H9 (cell line): ENCODE data around the gene HNRNPLL. TPM values are rescaled to one million over a fixed set of nuclear protein-coding genes. Genes with fewer than 3 reads are reported as not detected.

Source experiments
- DNase-seq: peaks from one replicate; pipeline ENCODE4 v3.0.0-alpha.2; 2017
- H2AFZ ChIP-seq: one replicate; pipeline ENCODE4 v1.6.1; 2013; ENCODE audit warnings: mild to moderate bottlenecking, low read length, control low read depth, moderate library complexity
- H2AK5ac ChIP-seq: 2 replicates; pipeline ENCODE4 v1.6.1; 2013; ENCODE audit warnings: low read length, control low read depth, mixed read lengths; ENCODE audit not compliant: insufficient read length
- H2BK120ac ChIP-seq: one replicate; pipeline ENCODE4 v1.6.1; 2013; ENCODE audit warnings: low read depth, mild to moderate bottlenecking, low read length, control low read depth, inconsistent platforms; ENCODE audit not compliant: poor library complexity, severe bottlenecking
- H2BK12ac ChIP-seq: 2 replicates; pipeline ENCODE4 v1.6.1; 2013; ENCODE audit warnings: low read length, control low read depth, mixed read lengths, low read depth; ENCODE audit not compliant: insufficient read length
- H2BK15ac ChIP-seq: 2 replicates; pipeline ENCODE4 v1.6.1; 2013; ENCODE audit warnings: low read depth, low read length, control low read depth
- H2BK20ac ChIP-seq: one replicate; pipeline ENCODE4 v1.6.1; 2013; ENCODE audit warnings: low read depth, mild to moderate bottlenecking, low read length, control low read depth, inconsistent platforms; ENCODE audit not compliant: poor library complexity, severe bottlenecking
- H2BK5ac ChIP-seq: 2 replicates; pipeline ENCODE4 v1.6.1; 2013; ENCODE audit warnings: low read length, control low read depth, mixed read lengths; ENCODE audit not compliant: insufficient read length
- H3K14ac ChIP-seq: 2 replicates; pipeline ENCODE4 v1.6.1; 2013; ENCODE audit warnings: low read length, control low read depth; ENCODE audit not compliant: insufficient read depth
- H3K18ac ChIP-seq: 2 replicates; pipeline ENCODE4 v1.6.1; 2013; ENCODE audit warnings: low read depth, mild to moderate bottlenecking, mixed read lengths, low read length, control low read depth; ENCODE audit not compliant: insufficient read length
- H3K23ac ChIP-seq: 2 replicates; pipeline ENCODE4 v1.6.1; 2013; ENCODE audit warnings: low read length, control low read depth, mixed read lengths, low read depth; ENCODE audit not compliant: insufficient read length
- H3K23me2 ChIP-seq: 2 replicates; pipeline ENCODE4 v1.6.1; 2013; ENCODE audit warnings: low read depth, mild to moderate bottlenecking, mixed read lengths, low read length, control low read depth; ENCODE audit not compliant: insufficient read length, poor library complexity, severe bottlenecking
- H3K27ac ChIP-seq: 2 replicates; pipeline ENCODE4 v1.5.1; 2013; ENCODE audit warnings: low read length, control low read depth, mixed read lengths, low read depth; ENCODE audit not compliant: insufficient read length
- H3K27me3 ChIP-seq: 2 replicates; pipeline ENCODE4 v1.6.1; 2013; ENCODE audit warnings: low read length, control low read depth, inconsistent platforms; ENCODE audit not compliant: insufficient read depth
- H3K4ac ChIP-seq: 2 replicates; pipeline ENCODE4 v1.6.1; 2013; ENCODE audit warnings: low read depth, mild to moderate bottlenecking, control low read depth, inconsistent platforms, low read length, moderate library complexity
- H3K4me1 ChIP-seq: 2 replicates; pipeline ENCODE4 v1.6.1; 2013; ENCODE audit warnings: low read length, control low read depth, inconsistent platforms; ENCODE audit not compliant: insufficient read depth
- H3K4me2 ChIP-seq: 2 replicates; pipeline ENCODE4 v1.6.1; 2013; ENCODE audit warnings: low read length, control low read depth, mixed read lengths; ENCODE audit not compliant: insufficient read length, insufficient read depth
- H3K56ac ChIP-seq: 2 replicates; pipeline ENCODE4 v1.6.1; 2013; ENCODE audit warnings: low read depth, mild to moderate bottlenecking, mixed read lengths, low read length, control low read depth; ENCODE audit not compliant: insufficient read length
- H3K79me1 ChIP-seq: 2 replicates; pipeline ENCODE4 v1.6.1; 2013; ENCODE audit warnings: low read depth, mild to moderate bottlenecking, moderate library complexity, low read length, control low read depth, inconsistent platforms; ENCODE audit not compliant: insufficient read depth, poor library complexity, severe bottlenecking
- H3K79me2 ChIP-seq: 2 replicates; pipeline ENCODE4 v1.6.1; 2013; ENCODE audit warnings: low read length, control low read depth, inconsistent platforms; ENCODE audit not compliant: insufficient read depth
- H3K9ac ChIP-seq: 2 replicates; pipeline ENCODE4 v1.6.1; 2013; ENCODE audit warnings: low read length, control low read depth, mixed read lengths; ENCODE audit not compliant: insufficient read length; ENCODE audit errors: extremely low read depth
- H3K9me3 ChIP-seq: one replicate; pipeline ENCODE4 v1.6.1; 2013; ENCODE audit warnings: low read depth, low read length, inconsistent platforms; ENCODE audit not compliant: control insufficient read depth
- H3T11ph ChIP-seq: one replicate; pipeline ENCODE4 v1.6.1; 2013; ENCODE audit warnings: mild to moderate bottlenecking, low read length, control low read depth, inconsistent platforms
- H4K20me1 ChIP-seq: one replicate; pipeline ENCODE4 v1.6.1; 2013; ENCODE audit not compliant: control insufficient read depth, insufficient read length, insufficient read depth
- H4K5ac ChIP-seq: 2 replicates; pipeline ENCODE4 v1.6.1; 2013; ENCODE audit warnings: low read depth, mild to moderate bottlenecking, mixed read lengths, low read length, control low read depth; ENCODE audit not compliant: insufficient read length
- H4K8ac ChIP-seq: replicated peaks from 2 replicates; pipeline ENCODE4 v1.6.1; 2013; ENCODE audit warnings: low read length, control low read depth, mixed read lengths, low read depth; ENCODE audit not compliant: insufficient read length
- H4K91ac ChIP-seq: 2 replicates; pipeline ENCODE4 v1.6.1; 2013; ENCODE audit warnings: low read depth, mild to moderate bottlenecking, moderate library complexity, mixed read lengths, low read length, control low read depth; ENCODE audit not compliant: insufficient read length
- H3K27ac Mint-ChIP-seq, 3 experiments: 2 replicates in 2 of 3; 3 replicates in 1 of 3; pipeline ENCODE4 v1.8.0; 2020 to 2021; ENCODE audit warnings: mixed read lengths in 3 of 3, mild to moderate bottlenecking in 1 of 3, moderate library complexity in 1 of 3
- H3K27me3 Mint-ChIP-seq: 2 replicates; pipeline ENCODE4 v1.8.0; 2021; ENCODE audit warnings: low read depth, mild to moderate bottlenecking, moderate library complexity, mixed read lengths
- H3K36me3 Mint-ChIP-seq, 3 experiments: 2 replicates in 2 of 3; 3 replicates in 1 of 3; pipeline ENCODE4 v1.8.0; 2020 to 2021; ENCODE audit warnings: low read depth in 3 of 3, mixed read lengths in 3 of 3; ENCODE audit not compliant: insufficient read depth in 1 of 3
- H3K4me1 Mint-ChIP-seq, 2 experiments: 2 replicates each; pipeline ENCODE4 v1.8.0; 2020; ENCODE audit warnings: mixed read lengths in 2 of 2
- H3K4me3 Mint-ChIP-seq, 2 experiments: 2 replicates in 1 of 2; 3 replicates in 1 of 2; pipeline ENCODE4 v1.8.0; 2020 to 2021; ENCODE audit warnings: mild to moderate bottlenecking in 2 of 2, mixed read lengths in 2 of 2, moderate library complexity in 1 of 2
- H3K9me3 Mint-ChIP-seq, 2 experiments: 2 replicates in 1 of 2; 3 replicates in 1 of 2; pipeline ENCODE4 v1.8.0; 2020; ENCODE audit warnings: mild to moderate bottlenecking in 2 of 2, mixed read lengths in 2 of 2, moderate library complexity in 1 of 2
- WGBS: extraction: QIAGEN DNeasy Blood & Tissue Kit; methylation state at CpG from one replicate; pipeline ENCODE4 v1.1.7; 2013; ENCODE audit warnings: missing lambda C conversion rate, low lambda C conversion rate, mixed read lengths; ENCODE audit not compliant: insufficient read length; ENCODE audit errors: extremely low coverage; 5-methylcytosine and 5-hydroxymethylcytosine counted together
- total RNA-seq: library from RNA; stranded (reverse); gene quantifications from 2 replicates; pipeline ENCODE4 v1.2.1, GENCODE V29; 2021
- TF ChIP-seq, protein P1 (sequence below): fragments of 200-600 bp; sonication (generic); conservative IDR thresholded peaks from 3 replicates; pipeline ENCODE4 v1.8.0; 2021; ENCODE audit warnings: antibody characterized with exemption, mild to moderate bottlenecking

Gene HNRNPLL
- total RNA-seq, 1 experiment from 2014 or later = 52.3 TPM

DNA sequence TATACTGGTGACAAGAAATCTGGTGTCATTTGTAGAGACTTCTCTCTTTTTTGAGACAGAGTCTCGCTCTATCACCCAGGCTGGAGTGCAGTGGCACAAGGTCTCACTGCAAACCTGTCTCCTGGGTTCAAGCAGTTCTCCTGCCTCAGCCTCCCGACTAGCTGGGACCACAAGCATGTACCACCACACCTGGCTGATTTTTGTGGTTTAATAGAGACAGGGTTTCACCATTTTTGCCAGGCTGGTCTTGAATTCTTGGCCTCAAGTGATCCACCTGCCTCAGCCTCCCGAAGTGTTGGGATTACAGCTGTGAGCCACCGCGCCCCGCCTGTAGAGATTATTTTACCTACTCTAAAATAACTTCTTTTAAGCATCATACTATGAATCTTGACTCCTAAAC, 6.5 kb downstream of the HNRNPLL start:
- no peak overlapping the region for H2BK15ac ChIP-seq
- H3K27me3 ChIP-seq = no peaks in the 10 kb centered on the region
- H3K18ac ChIP-seq = no peak overlapping the region
- no peak overlapping the region for H4K91ac ChIP-seq
- WGBS = no CpG with 5 or more reads among the region's 6 CpGs
- H3K4ac ChIP-seq = no peak overlapping the region
- no peak overlapping the region for H4K5ac ChIP-seq
- no peak overlapping the region for H3K9ac ChIP-seq
- DNase-seq = no peak
- no peak overlapping the region for H4K8ac ChIP-seq
- H3K14ac ChIP-seq = no peak overlapping the region
- peaks cover 4% of the 10 kb centered on the region for H3K4me1 ChIP-seq
- Mint-ChIP-seq H3K36me3 (0 out of 7 replicates have a peak, but pooled peaks cover 1 to 5% (median 3%) of the 10 kb centered on the region in 3 experiments), H3K9me3 (no peaks in the 10 kb centered on the region), H3K27me3 (no peaks in the 10 kb centered on the region), H3K4me1 (peaks cover 46 to 52% of the 10 kb centered on the region in 2 experiments), H3K4me3 (no peak overlapping the region), H3K27ac (no peak overlapping the region)
- no peak overlapping the region for H2BK20ac ChIP-seq
- H3K27ac ChIP-seq = no peak overlapping the region
- peaks cover 2% of the 10 kb centered on the region for H3K79me1 ChIP-seq
- H3K23me2 ChIP-seq = peaks cover 6% of the 10 kb centered on the region
- no peak overlapping the region for H2BK12ac ChIP-seq
- H3K56ac ChIP-seq = no peak overlapping the region
- peaks cover 52% of the 10 kb centered on the region; the same call in 1 of the 2 replicates for H3K79me2 ChIP-seq
- H3K23ac ChIP-seq = no peak overlapping the region
- no peaks in the 10 kb centered on the region for H3K9me3 ChIP-seq
- no peak overlapping the region for H2BK120ac ChIP-seq
- no peak overlapping the region for H3T11ph ChIP-seq
- H2AFZ ChIP-seq = no peak overlapping the region
- no peak overlapping the region for H3K4me2 ChIP-seq
- no peaks in the 10 kb centered on the region for H4K20me1 ChIP-seq
- TF ChIP-seq, protein P1, sequence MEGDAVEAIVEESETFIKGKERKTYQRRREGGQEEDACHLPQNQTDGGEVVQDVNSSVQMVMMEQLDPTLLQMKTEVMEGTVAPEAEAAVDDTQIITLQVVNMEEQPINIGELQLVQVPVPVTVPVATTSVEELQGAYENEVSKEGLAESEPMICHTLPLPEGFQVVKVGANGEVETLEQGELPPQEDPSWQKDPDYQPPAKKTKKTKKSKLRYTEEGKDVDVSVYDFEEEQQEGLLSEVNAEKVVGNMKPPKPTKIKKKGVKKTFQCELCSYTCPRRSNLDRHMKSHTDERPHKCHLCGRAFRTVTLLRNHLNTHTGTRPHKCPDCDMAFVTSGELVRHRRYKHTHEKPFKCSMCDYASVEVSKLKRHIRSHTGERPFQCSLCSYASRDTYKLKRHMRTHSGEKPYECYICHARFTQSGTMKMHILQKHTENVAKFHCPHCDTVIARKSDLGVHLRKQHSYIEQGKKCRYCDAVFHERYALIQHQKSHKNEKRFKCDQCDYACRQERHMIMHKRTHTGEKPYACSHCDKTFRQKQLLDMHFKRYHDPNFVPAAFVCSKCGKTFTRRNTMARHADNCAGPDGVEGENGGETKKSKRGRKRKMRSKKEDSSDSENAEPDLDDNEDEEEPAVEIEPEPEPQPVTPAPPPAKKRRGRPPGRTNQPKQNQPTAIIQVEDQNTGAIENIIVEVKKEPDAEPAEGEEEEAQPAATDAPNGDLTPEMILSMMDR = no peak
- no peak overlapping the region for H2AK5ac ChIP-seq
- H2BK5ac ChIP-seq = no peak overlapping the region
